22Rv1 (cell line): ENCODE results near the gene SPC24.

Experiments used
- H3K27ac ChIP-seq: fragments of 450-650 bp; 2 replicates; pipeline ENCODE4 v1.5.1; 2017
- CTCF ChIP-seq: fragments of 450-650 bp; IDR thresholded peaks from 2 replicates; pipeline ENCODE4 v1.5.1; 2017; ENCODE audit warnings: mild to moderate bottlenecking
- ZFX ChIP-seq: fragments of 450-650 bp; IDR thresholded peaks from 2 replicates; pipeline ENCODE4 v1.6.1; 2017; ENCODE audit warnings: antibody characterized with exemption, borderline replicate concordance

Gene SPC24

DNA sequence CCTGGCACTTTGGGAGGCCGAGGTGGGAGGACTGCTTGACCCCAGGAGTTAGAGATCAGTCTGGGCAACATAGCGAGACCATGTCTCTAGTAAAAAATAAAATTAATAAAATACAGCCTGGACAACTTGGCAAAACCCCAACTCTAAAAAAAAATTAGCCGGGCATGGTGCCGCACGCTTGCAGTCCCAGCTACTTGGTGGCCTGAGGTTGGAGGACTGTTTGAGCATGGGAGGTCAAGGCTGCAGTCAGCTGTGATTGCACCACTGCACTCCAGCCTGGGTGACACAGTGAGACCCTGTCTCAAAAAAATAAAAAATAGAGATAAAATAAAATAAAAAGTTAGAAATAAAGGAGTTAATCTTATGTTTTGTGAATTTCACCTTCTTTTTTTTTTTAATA is 15.6 kb upstream of the SPC24 start:
- no peak overlapping the region for H3K27ac ChIP-seq
- TF ChIP-seq CTCF (no peak), ZFX (no peak)

- H3K27ac ChIP-seq: no peak overlapping the region
- no peak for TF ChIP-seq ZFX
- TF ChIP-seq CTCF: no peak
These were observed 14.5 kb upstream of the SPC24 start for GRCh38 chr19:11169896-11170678.

- H3K27ac ChIP-seq: no peak overlapping the region
- no peak for TF ChIP-seq CTCF
- no peak for TF ChIP-seq ZFX
These were observed 13.0 kb upstream of the SPC24 start for GRCh38 chr19:11168568-11168967.

- no peak overlapping the region for H3K27ac ChIP-seq
- TF ChIP-seq ZFX: no peak
- TF ChIP-seq CTCF: no peak
These were observed 10.9 kb upstream of the SPC24 start for GRCh38 chr19:11166281-11167142.

DNA sequence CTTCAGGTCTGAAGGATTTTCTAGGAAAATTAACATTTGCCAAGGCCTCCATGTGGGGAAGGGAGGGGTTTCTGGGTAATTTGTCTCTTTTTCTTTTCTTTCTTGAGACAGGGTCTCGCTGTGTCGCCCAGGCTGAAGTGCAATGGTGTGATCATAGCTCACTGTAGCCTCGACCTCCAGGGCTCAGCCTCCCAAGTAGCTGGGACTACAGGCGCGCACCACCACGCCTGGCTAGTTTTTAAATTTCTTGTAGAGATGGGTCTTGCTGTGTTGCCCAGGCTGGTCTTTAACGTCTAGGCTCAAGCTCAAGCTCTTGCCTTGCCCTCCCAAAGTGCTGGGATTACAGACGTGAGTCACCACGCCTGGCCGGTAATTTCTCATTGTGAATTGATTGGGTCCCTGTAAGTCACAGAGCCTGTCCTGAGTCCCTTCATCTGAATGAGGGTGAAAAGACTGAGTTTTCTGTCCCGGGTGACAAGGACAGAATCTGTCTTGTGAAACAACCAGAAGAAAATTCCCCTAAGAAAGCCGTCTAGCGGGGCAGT is 10.0 kb upstream of the SPC24 start:
- no peak for TF ChIP-seq ZFX
- no peak for TF ChIP-seq CTCF

DNA sequence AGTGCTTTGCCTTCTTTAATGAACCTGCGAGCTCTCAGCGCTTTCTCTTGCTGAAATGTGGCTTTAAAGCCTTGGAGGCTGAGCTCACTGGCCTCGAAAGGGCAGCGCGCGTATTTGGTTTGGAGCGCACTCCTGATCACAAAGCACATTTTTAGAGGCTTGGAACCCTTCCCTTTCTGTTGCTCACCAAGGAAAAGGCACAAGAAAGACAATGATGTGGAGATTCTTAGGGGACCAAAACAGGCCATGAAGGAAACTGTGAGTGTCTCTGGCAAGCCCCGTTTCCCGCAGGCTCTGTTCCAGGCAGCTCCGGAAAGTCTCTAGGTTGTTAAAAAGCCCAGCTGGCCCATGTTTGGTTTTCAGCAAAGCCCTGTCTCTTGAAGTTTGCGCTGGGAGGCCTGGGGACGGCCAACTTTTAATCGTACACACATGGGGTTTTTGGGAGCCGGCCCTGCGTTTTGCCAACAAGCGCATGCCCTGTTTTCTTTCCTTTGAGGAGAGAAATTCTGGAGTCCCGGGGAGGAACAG is 9.4 kb upstream of the SPC24 start:
- no peak overlapping the region for H3K27ac ChIP-seq
- TF ChIP-seq CTCF (no peak), ZFX (no peak)

More for the DNA sequence above, 10.0 kb upstream of the SPC24 start:
- H3K27ac ChIP-seq: no peak overlapping the region
